ENCODE measurements around the gene CLDN24.

DNA sequence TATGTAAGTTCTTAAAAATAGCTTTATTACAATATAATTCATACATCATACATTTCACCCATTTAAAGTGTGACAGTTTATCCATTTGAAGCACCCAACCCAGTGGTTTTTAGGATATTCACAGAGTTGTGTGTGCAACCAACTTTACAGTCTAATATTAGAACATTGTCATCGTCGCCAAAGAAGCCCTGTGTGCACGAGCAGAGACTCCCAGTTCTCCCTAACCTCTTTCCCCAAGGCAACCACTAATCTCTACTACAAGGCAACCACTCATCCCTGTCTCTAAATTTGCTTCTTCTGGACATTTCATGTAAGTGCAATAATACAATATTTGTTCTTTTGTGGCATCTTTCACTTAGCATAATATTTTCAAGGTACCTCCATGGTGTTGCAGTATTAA, 49.8 kb downstream of the CLDN24 start:
- TF ChIP-seq, protein P1, sequence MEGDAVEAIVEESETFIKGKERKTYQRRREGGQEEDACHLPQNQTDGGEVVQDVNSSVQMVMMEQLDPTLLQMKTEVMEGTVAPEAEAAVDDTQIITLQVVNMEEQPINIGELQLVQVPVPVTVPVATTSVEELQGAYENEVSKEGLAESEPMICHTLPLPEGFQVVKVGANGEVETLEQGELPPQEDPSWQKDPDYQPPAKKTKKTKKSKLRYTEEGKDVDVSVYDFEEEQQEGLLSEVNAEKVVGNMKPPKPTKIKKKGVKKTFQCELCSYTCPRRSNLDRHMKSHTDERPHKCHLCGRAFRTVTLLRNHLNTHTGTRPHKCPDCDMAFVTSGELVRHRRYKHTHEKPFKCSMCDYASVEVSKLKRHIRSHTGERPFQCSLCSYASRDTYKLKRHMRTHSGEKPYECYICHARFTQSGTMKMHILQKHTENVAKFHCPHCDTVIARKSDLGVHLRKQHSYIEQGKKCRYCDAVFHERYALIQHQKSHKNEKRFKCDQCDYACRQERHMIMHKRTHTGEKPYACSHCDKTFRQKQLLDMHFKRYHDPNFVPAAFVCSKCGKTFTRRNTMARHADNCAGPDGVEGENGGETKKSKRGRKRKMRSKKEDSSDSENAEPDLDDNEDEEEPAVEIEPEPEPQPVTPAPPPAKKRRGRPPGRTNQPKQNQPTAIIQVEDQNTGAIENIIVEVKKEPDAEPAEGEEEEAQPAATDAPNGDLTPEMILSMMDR (IDR thresholded peaks at IDR 0.05; ENCODE audit: insufficient read depth, low read depth, low read length) = no peak
- no peak for TF ChIP-seq EZH2 (IDR thresholded peaks at IDR 0.05; ENCODE audit: insufficient read depth, low read length)
